Measurements from ENCODE around the gene MMP23B.
A peak's percentile ranks its signal among the peaks of the same experiment; 100 is the strongest.

Gene MMP23B

DNA sequence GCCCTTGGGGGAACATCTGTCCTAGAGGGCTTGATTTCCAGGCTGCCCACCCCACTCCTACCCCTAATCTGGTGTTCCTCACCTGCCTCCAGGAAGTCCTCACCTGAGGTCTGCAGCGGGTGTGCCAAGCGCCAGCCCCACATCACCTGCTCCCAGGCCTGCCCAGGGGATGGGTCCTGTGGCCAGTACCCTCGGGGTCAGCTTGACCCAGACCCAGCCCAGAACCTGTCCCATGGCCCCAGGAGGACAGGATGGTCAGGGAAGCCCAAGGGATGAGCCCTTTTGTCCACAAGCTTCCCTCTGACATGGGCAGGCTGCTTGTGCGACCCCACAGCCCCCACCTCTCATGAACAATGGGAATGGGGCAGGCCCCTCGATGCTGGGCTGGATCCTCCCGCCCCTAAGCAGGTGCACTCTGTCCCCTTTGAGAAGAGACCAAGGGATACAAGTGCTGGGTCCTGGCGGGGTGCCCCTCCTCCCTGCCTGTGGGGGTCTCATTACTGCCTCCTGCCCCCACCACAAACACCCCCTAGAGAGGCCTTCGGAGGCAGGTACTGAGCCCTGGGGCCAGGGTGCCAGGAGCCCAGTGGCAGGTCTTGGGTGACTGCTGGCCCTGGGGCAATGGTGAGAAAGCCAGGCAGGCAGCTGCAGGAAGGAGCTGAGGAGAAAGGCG, 13.4 kb upstream of the MMP23B start:
- DNase-seq (ENCODE audit: extremely low read depth in 1 of 2, low read depth in 1 of 2): no peak

DNA sequence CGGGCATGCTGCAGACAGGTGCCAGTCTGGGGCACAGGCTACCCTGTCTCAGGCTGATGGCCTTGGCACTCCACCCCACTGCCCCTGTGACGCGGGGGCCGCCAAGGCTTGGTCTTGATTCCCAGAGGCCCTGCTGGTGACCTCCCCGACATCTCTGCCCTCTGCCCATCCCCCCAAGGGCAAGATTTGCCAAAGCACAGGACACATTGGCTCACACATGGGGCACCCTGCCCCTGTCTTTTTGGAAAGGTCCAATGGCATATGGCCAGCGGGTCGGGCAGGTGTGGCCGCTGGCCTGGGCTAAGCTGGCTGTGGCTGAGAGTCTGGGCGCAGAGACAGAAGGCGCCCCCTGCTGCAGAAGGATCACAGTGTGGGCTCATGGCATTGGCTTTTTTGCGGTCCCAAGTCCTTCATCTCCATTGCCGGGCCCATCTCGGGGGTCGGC, 12.0 kb upstream of the MMP23B start:
- DNase-seq (ENCODE audit: extremely low read depth in 1 of 2, low read depth in 1 of 2): no peak

DNA sequence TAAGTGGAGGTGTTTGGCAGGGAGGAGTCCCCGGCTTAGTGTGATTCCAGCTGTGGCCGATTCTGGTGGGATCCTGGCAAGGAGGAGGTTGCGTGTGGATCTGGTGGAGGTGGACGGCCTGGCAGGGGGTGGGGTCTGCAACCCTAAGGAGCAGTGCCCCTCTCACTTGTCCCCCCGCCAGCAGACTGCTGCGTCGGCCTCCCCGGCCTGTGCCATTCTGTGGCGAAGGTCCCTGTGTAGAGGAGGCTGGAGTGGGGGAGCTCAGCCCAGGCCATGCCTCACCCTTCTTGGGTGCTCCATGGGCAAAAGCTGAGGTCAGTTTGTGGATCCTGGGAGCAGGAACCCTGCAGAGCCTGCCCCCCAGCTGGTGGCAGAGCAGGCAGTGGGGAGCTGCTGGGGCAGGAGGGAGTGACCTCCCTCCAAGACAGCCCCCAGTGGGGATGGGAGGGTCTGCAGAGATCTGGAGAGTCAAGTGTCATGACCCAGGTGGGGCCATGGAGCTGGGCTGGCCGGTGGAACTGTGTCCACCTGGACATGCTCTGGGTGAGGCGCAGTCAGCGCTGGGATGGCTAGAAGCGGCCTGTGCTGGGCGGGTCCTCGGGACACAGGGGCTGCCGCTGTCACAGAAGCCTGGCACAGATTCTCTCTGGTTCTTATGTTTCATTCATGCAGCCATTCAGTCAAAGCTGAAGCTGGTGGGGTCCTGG, 11.4 kb upstream of the MMP23B start:
- DNase-seq (ENCODE audit: extremely low read depth in 1 of 2, low read depth in 1 of 2): no peak

DNA sequence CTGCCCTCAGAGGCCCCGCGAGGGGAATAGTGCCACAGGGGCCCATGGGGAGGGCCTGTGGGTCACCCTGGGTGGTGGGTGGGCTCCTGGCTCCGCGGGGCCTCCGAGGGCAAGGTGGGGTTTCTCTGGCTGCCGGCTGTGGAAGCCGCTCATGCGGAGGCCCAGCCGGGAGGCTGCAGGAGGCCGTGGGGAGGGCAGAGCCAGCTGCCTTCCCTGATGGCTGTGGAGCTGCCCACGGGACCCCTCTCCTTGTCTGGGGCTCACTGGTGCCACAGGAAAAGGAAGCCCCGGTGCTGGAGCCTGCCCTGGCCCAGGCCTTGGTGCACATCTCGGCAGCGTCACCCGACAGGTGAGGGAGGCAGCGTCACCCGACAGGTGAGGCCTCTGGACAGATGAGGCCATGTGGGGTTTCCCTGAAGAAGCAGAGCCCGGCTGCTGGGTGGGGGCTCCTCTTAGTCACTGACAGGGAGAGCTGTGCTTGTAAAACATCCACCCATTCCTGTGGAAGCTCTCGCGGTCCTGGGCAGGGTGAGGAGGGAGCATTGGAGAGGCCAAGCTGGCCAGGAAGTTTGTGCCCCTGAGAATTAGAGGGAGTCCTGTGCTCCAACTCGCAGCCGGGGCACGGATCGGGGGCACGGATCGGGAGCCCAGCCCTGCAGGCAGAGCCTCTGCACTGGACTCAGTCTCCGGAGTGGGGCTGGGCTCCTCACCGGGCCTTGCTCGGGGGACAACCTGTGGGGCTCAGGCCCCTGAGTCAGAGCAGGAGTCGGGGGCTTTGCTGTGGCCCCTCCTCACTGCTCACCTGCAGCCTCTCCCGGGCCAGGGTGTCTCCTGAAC, 10.6 kb upstream of the MMP23B start:
- no peak for DNase-seq (ENCODE audit: extremely low read depth in 1 of 2, low read depth in 1 of 2)

DNA sequence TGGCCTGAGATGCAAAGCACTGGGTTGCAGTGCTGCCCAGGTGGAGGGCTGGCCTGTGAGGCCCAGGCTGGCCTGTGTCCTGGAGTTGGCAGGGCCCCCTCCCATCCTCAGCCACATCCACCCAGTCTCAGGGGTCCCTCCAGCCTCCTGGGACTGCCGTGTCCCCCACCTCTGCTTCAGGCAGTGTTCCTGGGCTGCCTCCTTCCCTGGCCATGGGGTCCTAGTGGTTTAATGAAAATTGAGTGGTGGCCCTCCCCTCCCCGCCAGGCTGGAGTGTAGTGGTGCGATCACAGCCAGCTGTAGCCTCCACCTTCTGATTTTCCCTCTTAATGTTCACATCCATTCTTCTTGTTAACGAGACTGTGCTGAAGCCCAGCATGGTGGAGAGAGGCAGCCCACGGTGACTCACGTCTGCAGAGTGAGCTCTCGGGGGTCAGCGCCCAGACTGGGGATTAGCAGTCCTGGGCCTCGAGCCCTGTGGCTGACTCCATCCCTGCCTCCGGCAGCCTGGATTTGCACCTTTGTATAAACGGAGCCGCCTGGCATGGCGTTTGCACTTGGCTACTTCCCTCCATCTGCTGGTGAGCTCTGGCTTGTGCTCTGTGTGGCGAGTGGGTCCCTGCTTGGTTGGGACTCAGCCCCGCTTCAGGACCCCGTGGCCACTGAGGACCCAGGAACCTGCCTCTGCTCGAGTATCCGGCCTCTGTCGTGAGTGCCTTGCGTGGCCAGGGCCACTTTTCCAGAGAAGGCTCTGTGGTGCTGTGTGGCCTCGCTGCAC, 9.8 kb upstream of the MMP23B start:
- DNase-seq (ENCODE audit: extremely low read depth in 1 of 2, low read depth in 1 of 2): no peak

DNA sequence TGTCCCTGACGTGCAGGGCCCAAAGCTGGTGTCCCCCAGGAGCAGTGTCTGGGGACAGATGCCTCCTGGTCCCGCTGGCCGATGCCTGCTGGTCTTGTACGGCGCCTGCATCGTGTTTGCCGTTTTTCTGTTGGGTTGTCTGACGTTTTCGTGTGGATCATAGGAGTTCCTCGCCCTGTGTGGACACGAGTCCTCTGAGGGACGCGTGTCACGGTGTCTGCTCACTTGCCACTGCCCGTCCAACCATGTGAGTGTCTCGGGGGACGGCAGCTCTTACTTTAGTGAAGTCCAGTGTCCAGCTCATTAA, 9.2 kb upstream of the MMP23B start:
- no peak for DNase-seq (ENCODE audit: extremely low read depth in 1 of 2, low read depth in 1 of 2)

DNA sequence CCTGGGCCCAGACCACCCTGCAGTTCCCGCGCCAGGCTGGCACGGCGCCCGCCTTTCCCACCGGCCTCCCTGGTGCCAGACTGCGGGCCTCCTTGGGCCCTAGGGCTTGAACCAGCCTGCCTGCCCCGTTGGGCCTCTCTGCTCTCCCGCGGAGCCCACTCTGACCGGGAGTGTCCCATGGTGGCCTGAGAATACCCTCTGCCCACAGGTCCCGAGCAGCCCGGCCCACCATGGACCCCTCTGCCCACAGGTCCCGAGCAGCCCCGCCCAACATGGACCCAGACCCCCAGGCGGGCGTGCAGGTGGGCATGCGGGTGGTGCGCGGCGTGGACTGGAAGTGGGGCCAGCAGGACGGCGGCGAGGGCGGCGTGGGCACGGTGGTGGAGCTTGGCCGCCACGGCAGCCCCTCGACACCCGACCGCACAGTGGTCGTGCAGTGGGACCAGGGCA, 8.8 kb upstream of the MMP23B start:
- DNase-seq (ENCODE audit: extremely low read depth in 1 of 2, low read depth in 1 of 2): no peak

DNA sequence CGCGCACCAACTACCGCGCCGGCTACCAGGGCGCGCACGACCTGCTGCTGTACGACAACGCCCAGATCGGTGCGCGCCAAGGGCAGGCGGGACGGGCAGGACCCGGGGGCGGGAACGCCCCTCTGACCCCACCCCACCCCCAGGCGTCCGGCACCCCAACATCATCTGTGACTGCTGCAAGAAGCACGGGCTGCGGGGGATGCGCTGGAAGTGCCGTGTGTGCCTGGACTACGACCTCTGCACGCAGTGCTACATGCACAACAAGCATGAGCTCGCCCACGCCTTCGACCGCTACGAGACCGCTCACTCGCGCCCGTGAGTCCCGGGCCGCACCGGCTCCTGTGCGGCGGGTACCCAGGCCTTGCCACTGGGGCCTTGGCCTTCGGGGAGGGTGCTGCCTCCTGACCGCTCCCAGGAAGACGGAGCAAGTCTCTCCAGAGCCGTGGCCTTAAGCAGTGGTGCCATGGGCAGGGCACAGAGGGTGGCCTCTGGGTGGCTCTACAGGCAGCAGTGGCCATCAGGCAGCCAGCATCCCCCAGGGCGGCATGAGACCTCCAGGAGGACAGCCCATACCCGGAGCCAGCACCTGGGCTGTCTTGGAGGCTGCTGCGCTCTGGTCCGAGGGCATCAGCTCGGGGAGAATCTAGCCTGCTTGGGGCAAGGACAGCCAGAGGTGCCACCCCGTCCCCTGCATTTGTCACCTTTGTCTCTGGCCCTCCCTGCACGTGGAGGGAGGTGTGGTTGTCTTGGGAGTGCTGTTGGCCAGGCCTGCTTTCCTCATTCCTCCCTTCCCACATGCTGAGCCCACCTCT, 8.1 kb upstream of the MMP23B start:
- no peak for DNase-seq (ENCODE audit: extremely low read depth in 1 of 2, low read depth in 1 of 2)

DNA sequence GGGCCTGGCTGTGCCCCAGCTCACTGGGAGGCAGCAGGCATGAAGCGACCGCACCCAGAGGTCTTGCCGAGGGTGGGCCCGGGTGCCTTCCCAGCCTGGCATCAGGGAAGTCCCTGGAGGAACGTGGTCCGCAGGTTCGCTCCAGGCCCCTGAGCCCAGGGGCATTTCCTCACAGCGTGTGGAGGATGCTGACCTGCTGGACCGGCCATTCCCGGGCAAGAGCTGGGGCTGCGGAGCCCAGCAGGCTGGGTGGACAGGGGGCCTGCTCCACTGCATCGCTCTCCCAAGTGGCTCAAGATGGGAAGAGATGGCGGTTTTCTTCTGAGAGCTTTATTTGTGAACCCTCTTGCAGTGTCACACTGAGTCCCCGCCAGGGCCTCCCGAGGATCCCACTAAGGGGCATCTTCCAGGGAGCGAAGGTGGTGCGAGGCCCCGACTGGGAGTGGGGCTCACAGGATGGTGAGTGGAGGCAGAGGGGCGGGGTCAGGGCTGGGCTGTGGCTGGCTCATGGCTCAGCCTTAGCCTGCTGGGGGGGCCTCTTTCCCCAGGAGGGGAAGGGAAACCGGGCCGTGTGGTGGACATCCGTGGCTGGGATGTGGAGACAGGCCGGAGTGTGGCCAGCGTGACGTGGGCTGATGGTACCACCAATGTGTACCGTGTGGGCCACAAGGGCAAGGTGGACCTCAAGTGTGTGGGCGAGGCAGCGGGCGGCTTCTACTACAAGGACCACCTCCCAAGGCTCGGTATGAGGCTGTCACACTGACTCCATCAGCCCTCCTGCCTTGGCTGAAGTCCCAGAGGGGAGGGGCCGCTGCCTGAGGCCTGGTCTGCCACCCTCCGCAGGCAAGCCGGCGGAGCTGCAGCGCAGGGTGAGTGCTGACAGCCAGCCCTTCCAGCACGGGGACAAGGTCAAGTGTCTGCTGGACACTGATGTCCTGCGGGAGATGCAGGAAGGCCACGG, 7.2 kb upstream of the MMP23B start:
- no peak for DNase-seq (ENCODE audit: extremely low read depth in 1 of 2, low read depth in 1 of 2)

DNA sequence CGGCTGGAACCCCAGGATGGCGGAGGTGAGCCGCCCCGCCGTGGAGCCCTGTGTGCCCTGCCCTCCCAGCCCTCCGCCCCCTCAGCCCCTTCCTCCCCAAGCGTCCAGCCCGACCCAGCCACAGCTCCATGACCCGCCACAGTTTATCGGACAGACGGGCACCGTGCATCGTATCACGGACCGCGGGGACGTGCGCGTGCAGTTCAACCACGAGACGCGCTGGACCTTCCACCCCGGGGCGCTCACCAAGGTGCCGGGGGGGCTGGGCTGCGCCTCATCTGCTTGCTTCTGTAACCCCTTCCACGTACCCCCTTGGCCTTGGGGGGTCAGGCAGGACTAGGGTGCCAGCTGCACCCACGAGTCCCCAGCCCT, 6.6 kb upstream of the MMP23B start:
- DNase-seq (ENCODE audit: extremely low read depth in 1 of 2, low read depth in 1 of 2): no peak

DNA sequence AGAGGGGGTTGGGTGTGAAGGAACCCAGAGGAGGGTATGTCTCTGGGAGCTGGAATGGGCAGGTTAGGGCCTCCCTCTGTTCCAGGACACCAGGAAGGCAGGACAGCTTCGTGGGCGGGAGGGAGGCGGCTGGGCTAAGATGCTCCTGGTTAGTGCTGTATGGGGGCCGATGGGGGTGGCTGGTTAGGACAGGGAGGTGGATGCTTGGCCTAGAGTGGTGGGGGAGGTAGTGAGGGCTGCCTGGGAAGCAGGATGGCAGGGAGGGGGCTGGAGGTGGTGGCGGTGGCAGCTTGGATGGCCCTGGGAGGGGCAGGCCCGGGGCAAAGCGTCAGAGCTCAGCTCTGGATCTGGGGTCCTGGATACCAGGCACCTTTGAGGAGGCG, 6.2 kb upstream of the MMP23B start:
- DNase-seq (ENCODE audit: extremely low read depth in 1 of 2, low read depth in 1 of 2): no peak

DNA sequence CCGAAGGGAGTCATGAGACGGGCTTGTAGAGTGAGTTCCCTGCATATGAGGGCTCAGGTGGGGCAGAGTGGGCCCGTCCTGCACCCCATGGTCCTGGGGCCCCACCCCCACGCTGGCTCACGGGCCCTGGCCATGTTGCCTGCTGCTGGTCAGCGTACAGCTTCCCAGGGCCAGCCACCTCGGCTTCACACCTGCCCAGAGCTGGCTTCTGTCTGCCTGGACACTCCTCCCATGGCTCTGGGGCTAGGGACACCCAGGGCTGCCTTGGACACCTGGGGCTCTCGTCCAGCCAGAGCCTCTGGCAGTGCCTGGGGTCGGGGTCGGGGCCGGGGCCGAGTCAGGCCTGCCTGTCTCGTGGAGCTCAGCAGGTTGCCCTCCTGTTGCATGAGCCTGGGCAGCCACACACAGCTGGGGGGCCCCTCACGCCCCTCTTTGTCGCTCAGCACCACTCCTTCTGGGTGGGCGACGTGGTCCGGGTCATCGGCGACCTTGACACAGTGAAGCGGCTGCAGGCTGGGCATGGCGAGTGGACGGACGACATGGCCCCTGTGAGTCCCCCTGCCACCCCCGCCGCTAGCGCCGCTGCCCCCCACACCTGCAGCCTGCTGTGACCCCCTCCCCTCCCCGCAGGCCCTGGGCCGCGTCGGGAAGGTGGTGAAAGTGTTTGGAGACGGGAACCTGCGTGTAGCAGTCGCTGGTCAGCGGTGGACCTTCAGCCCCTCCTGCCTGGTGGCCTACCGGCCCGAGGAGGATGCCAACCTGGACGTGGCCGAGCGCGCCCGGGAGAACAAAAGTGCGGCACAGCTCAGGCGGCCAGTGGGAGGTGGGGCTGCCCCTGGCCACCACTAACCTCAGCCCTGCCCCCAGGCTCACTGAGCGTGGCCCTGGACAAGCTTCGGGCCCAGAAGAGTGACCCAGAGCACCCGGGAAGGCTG, 5.5 kb upstream of the MMP23B start:
- DNase-seq (ENCODE audit: extremely low read depth in 1 of 2, low read depth in 1 of 2): no peak

DNA sequence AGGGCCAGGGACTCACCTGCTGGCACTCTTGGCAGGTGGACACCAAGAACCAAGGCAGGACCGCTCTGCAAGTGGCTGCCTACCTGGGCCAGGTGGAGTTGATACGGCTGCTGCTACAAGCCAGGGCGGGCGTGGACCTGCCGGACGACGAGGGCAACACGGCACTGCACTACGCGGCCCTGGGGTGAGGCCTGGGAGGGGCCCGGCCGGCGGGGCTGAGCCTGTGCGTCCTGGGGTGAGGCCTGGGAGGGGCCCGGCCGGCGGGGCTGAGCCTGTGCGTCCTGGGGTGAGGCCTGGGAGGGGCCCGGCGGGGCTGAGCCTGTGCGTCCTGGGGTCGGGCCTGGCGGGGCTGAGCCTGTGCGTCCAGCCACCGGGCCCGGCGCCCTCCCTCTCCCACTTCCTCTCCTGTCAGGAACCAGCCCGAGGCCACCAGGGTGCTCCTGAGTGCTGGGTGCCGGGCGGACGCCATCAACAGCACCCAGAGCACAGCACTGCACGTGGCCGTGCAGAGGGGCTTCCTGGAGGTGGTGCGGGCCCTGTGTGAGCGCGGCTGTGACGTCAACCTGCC, 4.6 kb upstream of the MMP23B start:
- no peak for DNase-seq (ENCODE audit: extremely low read depth in 1 of 2, low read depth in 1 of 2)

DNA sequence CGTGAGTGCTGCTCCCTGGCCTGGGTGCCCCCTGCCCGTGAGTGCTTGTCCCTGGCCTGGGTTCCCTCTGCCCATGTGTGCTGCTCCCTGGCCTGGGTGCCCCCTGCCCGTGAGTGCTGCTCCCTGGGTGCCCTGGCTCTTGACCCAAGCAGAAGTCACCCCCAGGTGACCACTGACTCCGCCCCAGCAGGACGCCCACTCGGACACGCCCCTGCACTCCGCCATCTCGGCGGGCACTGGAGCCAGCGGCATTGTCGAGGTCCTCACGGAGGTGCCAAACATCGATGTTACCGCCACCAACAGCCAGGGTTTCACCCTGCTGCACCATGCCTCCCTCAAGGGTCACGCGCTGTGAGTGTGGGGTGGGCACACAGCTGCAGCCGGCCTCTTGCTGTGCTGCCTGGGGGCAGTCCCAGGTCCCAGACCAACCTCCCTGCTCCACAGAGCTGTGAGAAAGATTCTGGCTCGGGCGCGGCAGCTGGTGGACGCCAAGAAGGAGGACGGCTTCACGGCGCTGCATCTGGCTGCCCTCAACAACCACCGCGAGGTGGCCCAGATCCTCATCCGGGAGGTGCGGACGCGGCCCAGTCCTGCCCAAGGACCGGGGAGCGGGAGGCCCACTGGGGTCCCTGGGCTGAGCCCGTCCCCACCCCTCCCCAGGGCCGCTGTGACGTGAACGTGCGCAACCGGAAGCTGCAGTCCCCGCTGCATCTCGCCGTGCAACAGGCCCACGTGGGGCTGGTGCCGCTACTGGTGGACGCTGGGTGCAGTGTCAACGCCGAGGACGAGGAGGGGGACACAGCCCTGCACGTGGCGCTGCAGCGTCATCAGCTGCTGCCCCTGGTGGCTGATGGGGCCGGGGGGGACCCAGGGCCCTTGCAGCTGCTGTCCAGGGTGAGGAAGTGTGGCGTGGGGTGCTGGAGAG, 3.9 kb upstream of the MMP23B start:
- no peak for DNase-seq (ENCODE audit: extremely low read depth in 1 of 2, low read depth in 1 of 2)

DNA sequence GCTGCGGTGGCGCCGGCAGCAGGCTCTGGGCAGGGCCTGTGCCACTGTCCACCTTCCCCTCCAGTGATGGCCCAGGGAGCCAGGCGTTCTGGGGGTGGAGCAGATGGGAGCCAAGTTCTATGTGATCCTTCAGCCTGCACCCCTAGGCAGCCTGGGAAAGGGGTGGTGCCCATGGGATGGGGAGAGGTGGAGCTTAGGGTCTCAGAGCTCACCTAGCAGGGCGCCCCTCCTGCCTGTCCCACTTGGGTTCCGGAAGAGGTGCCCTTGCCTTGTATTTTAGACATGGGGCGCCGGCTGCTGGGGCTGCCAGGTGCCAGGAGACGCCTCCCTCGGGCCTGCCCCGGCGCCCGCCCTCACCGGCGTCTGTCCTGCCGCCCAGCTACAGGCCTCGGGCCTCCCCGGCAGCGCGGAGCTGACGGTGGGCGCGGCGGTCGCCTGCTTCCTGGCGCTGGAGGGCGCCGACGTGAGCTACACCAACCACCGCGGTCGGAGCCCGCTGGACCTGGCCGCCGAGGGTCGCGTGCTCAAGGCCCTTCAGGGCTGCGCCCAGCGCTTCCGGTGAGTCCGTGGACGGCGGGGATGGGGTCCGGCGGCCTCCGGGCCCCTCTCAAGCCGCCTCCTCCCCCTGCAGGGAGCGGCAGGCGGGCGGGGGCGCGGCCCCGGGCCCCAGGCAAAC, 3.1 kb upstream of the MMP23B start:
- peak in 1 of 2 donors; percentile 13 for DNase-seq (ENCODE audit: extremely low read depth in 1 of 2, low read depth in 1 of 2)

Data from activated CD8-positive, alpha-beta memory T cell treated with anti-CD3 and anti-CD28 coated beads for 1 hour (primary cell).